Effector memory CD4-positive, alpha-beta T cell (primary cell): ENCODE data around the gene SPDYA.
A peak's percentile ranks its signal among the peaks of the same experiment; 100 is the strongest.
"Not testable (repeated sequence)": the region's sequence is repeated elsewhere in the genome, so short reads cannot be mapped to it uniquely, and the experiment has no call there.

Source experiments
- DNase-seq, 3 donors: peaks; one replicate each; pipeline ENCODE4 v3.0.0-alpha.2; 2020
- H3K27ac ChIP-seq: 2 replicates; pipeline ENCODE4 v1.7.0; 2013; ENCODE audit warnings: mild to moderate bottlenecking, low read length, moderate library complexity; ENCODE audit not compliant: insufficient read depth, poor library complexity, severe bottlenecking
- H3K27me3 ChIP-seq: replicated peaks from 2 replicates; pipeline ENCODE4 v1.7.0; 2013; ENCODE audit warnings: mild to moderate bottlenecking, low read length; ENCODE audit not compliant: insufficient read depth, control insufficient read depth, poor library complexity, severe bottlenecking
- H3K36me3 ChIP-seq: 2 replicates; pipeline ENCODE4 v1.7.0; 2013; ENCODE audit warnings: mild to moderate bottlenecking, low read length, moderate library complexity; ENCODE audit not compliant: control insufficient read depth, insufficient read depth
- H3K4me1 ChIP-seq: 2 replicates; pipeline ENCODE4 v1.7.0; 2013; ENCODE audit warnings: low read length, mild to moderate bottlenecking; ENCODE audit not compliant: control insufficient read depth, insufficient read depth, poor library complexity, severe bottlenecking
- H3K4me3 ChIP-seq: 2 replicates; pipeline ENCODE4 v1.7.0; 2013; ENCODE audit warnings: low read length, low read depth, mild to moderate bottlenecking; ENCODE audit not compliant: insufficient read depth, poor library complexity, severe bottlenecking
- H3K9me3 ChIP-seq: 2 replicates; pipeline ENCODE4 v1.7.0; 2013; ENCODE audit warnings: mild to moderate bottlenecking, low read length, moderate library complexity; ENCODE audit not compliant: control insufficient read depth

Gene SPDYA

DNA sequence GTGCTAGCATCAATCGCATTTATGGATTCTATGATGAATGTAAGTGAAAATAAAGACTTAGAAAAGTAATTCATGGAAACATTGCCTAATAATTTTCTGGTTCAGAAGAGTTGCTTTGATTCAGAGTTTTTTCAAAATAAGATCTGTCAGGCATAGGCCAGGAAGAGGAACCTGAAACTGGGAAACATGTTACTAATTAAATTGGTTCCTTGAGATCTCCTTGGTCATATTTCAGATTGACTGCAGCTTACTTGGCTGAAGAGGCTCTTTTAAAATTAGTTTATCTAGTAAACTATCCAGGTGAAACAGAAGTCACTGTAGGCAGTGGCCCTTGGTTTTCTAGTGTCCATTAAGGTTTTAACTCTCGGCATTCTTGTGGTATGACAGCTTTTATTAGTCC lies 31.6 kb upstream of the SPDYA start:
- no peaks in the 10 kb centered on the region for H3K9me3 ChIP-seq
- H3K4me3 ChIP-seq: no peak overlapping the region
- no peak overlapping the region for H3K27ac ChIP-seq
- H3K36me3 ChIP-seq: peaks cover 61% of the 10 kb centered on the region
- no peaks in the 10 kb centered on the region for H3K27me3 ChIP-seq
- no peak for DNase-seq
- peaks cover 3% of the 10 kb centered on the region for H3K4me1 ChIP-seq

DNA sequence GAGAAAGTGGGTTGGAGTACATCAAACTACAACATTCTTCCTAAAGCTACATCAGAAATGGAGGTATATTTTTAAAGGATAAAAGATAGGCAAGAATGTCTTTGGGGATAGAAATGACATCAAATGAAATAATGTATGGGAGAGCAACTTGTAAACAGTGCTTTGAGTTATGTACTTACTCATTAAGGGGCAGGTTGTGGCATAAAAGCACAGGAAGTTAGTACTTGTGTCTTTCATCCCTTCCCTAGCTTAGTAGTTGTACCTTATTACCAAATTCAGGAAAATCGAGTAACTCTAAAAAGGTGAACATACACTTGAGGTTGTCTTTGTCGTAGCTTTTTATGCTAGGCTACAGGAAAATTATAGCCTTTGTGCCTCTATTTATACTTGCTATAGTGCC lies 30.1 kb upstream of the SPDYA start:
- Histone ChIP-seq H3K4me3 (no peak overlapping the region), H3K27ac (no peak overlapping the region), H3K9me3 (no peaks in the 10 kb centered on the region), H3K4me1 (no peaks in the 10 kb centered on the region), H3K27me3 (no peaks in the 10 kb centered on the region), H3K36me3 (peaks cover 71% of the 10 kb centered on the region)
- no peak for DNase-seq

DNA sequence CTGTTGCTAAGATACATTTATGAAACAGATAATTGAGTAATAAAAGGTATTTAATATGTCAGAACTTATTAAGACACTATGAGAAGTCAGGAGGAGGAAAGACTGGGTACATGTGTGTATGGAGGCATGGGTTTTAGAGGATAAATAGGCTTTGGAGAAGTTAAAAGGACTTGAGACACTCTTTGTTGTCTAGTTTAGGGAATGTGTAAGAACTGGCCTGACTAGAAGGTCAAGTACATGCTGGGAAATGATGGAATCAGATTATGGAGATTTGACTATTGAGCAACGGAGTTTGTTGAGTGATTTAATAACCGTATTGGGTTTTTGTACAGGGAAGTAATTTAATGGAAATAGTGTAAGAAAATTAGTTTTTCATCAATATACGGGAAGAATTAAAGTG lies 28.2 kb upstream of the SPDYA start:
- no peaks in the 10 kb centered on the region for H3K27me3 ChIP-seq
- H3K9me3 ChIP-seq: no peaks in the 10 kb centered on the region
- no peak for DNase-seq
- no peaks in the 10 kb centered on the region for H3K4me1 ChIP-seq
- no peak overlapping the region for H3K27ac ChIP-seq
- H3K4me3 ChIP-seq: no peak overlapping the region
- peaks cover 73% of the 10 kb centered on the region for H3K36me3 ChIP-seq

DNA sequence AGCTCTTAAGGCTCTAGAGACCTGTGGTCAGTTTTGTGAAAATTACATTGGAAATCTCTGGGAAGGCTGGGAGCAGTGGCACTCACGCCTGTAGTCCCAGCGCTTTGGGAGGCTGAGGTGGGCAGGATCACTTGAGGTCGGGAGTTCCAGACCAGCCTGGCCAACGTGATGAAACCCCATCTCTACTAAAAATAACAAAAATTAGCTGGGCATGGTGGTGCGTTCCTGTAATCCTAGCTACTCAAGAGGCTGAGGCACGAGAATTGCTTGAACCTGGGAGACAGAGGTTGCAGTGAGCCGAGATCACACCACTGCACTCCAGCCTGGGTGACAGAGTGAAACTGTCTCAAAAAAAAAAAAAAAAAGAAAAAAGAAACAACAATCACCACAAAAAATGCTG lies 26.1 kb upstream of the SPDYA start:
- H3K4me1 ChIP-seq, DNase-seq, H3K4me3 ChIP-seq, H3K27ac ChIP-seq, H3K27me3 ChIP-seq, H3K9me3 ChIP-seq: not testable (repeated sequence)
- peaks cover 72% of the 10 kb centered on the region for H3K36me3 ChIP-seq

DNA sequence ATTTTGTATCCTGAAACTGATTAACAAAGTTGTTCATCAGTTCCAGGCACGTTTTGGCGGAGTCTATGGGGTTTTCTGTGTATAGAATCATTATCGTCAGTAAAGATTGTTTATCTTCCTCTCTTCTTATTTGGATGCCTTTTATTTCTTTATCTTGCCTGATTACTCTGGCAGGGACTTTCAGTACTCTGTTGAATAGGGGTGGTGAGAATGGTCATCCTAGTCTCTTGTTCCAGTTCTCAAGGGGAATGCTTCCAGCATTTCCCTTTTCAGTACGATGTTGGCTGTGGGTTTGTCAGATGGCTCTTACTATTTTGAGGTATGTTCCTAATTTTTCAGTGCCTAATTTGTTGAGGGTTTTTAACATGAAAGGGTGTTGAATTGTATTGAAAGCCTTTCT lies 14.0 kb upstream of the SPDYA start:
- peaks cover 61% of the 10 kb centered on the region for H3K36me3 ChIP-seq
- H3K27ac ChIP-seq: no peak overlapping the region
- no peak for DNase-seq
- H3K4me3 ChIP-seq: no peak overlapping the region
- H3K4me1 ChIP-seq: no peaks in the 10 kb centered on the region
- H3K9me3 ChIP-seq: no peaks in the 10 kb centered on the region
- no peaks in the 10 kb centered on the region for H3K27me3 ChIP-seq

DNA sequence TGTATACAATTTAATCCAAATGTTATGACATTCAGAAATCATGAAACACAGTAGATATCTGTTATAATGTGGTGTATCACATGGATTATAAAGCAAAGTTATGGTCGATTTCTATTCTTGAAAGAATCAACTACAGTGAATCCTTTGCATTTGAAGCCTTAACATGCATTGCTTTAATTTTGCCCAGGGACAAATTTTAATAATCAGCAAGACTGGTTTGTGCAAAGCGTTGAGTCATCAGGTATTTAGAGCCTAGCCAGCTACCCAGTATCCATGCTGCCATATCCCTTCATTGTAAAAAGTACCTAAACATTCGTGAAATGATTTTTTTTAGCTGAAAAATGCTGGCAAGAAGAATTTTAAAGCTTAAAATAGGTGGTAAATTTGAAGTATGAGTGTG lies 8.9 kb upstream of the SPDYA start:
- Histone ChIP-seq H3K27ac (no peak overlapping the region), H3K4me1 (no peaks in the 10 kb centered on the region), H3K4me3 (no peak overlapping the region), H3K9me3 (no peaks in the 10 kb centered on the region), H3K27me3 (no peaks in the 10 kb centered on the region), H3K36me3 (peaks cover 37% of the 10 kb centered on the region)
- no peak for DNase-seq

DNA sequence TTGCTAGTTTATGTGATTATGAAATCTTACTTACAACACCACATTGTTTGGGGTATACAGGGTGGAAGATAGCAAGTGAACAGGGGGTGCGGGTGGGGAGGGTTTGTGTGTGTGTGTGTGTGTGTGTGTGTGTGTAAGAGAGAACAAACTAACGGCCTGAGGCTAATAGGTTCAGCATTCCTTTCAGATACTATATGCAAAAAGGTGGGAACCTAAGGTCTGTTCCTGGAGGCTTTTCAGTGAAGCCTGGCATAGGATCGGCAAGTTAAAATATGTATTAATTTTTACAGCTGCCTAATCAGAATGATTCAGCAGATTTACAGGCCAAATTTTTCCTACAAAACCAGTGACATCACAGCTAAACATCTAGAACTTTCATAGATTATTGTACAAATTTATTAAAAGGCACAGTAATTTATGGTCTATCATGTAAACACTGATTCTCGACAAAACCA lies 7.6 kb upstream of the SPDYA start:
- Histone ChIP-seq H3K4me3 (no peak overlapping the region), H3K27me3 (no peaks in the 10 kb centered on the region), H3K27ac (no peak overlapping the region), H3K36me3 (peaks cover 27% of the 10 kb centered on the region), H3K9me3 (no peaks in the 10 kb centered on the region), H3K4me1 (no peaks in the 10 kb centered on the region)
- no peak for DNase-seq

DNA sequence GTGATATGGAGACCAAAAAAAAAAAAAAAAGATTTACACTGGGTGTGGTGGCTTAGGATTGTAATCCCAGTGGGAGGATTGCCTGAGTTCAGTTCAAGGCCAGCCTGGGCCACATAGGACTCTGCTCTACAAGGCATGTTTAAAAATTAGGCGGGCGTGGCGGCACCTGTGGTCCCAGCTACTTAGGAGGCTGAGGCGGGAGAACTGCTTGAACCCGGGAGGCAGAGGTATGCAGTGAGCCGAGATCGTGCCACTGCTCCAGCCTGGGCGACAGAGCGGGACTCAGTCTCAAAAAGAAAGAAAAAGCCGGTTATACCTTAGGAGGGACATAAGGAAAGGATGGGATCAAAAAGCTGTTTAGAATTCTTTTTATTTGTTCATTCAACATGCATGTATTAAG lies 707 bp upstream of the SPDYA start:
- no peak for DNase-seq
- Histone ChIP-seq H3K36me3 (no peaks in the 10 kb centered on the region), H3K27ac (peak overlapping the region; percentile 58), H3K4me3 (peak overlapping the region; percentile 49), H3K9me3 (no peaks in the 10 kb centered on the region), H3K27me3 (no peaks in the 10 kb centered on the region), H3K4me1 (no peaks in the 10 kb centered on the region)

DNA sequence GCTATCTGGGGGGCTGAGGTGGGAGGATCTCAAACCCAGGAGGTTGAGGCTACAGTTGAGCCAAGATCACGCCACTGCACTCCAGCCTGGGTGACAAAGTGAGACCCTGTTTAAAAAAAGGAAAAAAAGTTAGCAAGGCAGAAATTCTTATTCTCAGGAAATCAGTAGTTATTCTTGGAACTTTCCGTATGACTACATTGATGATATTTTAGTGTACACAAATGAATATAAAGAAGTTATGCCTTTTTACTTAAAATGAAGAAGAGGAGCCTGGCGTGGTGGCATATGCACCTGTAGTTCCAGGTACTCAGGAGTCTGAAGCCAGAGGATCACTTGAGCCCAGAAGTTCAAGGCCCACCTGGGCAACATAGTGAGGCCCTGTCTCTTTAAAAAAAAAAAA lies 7.4 kb downstream of the SPDYA start:
- Histone ChIP-seq H3K9me3 (no peaks in the 10 kb centered on the region), H3K4me1 (no peaks in the 10 kb centered on the region), H3K36me3 (no peaks in the 10 kb centered on the region), H3K27ac (no peak overlapping the region), H3K4me3 (no peak overlapping the region), H3K27me3 (no peaks in the 10 kb centered on the region)
- no peak for DNase-seq

DNA sequence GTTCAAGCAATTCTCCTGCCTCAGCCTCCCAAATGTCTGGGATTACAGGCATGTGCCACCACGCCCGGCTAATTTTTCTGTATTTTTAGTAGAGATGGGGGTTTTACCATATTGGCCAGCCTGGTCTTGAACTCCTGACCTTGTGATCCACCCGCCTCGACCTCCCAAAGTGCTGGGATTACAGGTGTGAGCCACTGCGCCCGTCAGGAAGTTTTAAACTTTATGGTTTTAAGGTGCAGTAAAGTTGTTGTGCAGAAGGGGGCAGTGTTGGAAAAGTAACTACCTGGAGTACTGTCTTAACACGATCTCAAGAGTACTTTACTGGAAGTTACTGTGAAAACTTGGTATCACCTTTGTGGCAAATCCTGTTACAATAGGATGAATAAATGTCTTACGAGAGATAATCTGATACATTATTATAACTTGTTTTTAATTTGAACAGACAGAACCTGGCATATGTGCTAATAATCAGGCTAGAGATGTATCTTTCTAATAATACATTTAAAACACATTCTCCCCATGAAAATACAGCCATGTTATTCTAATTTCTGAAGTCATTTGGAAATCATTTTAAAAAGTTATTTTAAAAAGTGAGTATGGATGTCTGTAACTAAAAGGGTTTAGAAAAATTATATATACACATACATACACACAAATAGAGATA lies 10.8 kb downstream of the SPDYA start:
- H3K4me3 ChIP-seq: no peak overlapping the region

More for the DNA sequence above, 10.8 kb downstream of the SPDYA start:
- Histone ChIP-seq H3K27ac (no peak overlapping the region), H3K9me3 (no peaks in the 10 kb centered on the region), H3K36me3 (no peaks in the 10 kb centered on the region), H3K4me1 (no peaks in the 10 kb centered on the region), H3K27me3 (no peaks in the 10 kb centered on the region)
- peak in 2 of 3 donors; percentile 6 to 31 for DNase-seq
